ENCODE measurements around the gene RMI2.

The RMI2 gene

GRCh38 chr16:11326084-11326736 lies 19.0 kb upstream of the RMI2 start:
- TF ChIP-seq PATZ1 (CRISPR knock-in tag; IDR thresholded peaks at IDR 0.05; ENCODE audit: borderline replicate concordance) (no peak), ZC3H10 (CRISPR knock-in tag; IDR thresholded peaks at IDR 0.05) (no peak), ZFP3 (CRISPR knock-in tag; IDR thresholded peaks at IDR 0.05) (no peak), ZNF565 (CRISPR knock-in tag; conservative IDR thresholded peaks at IDR 0.05; ENCODE audit: low read depth) (no peak), ISL1 (CRISPR knock-in tag; IDR thresholded peaks at IDR 0.05) (no peak), GLIS3 (CRISPR knock-in tag; IDR thresholded peaks at IDR 0.05) (no peak), BACH2 (CRISPR knock-in tag; IDR thresholded peaks at IDR 0.05; ENCODE audit: borderline replicate concordance) (no peak), TCF4 (CRISPR knock-in tag; IDR thresholded peaks at IDR 0.05; ENCODE audit: borderline replicate concordance) (no peak), RARB (CRISPR knock-in tag; IDR thresholded peaks at IDR 0.05) (no peak), POU6F1 (CRISPR knock-in tag; IDR thresholded peaks at IDR 0.05; ENCODE audit: borderline replicate concordance, low read depth) (no peak), OSR1 (CRISPR knock-in tag; IDR thresholded peaks at IDR 0.05) (no peak), TOX (CRISPR knock-in tag; IDR thresholded peaks at IDR 0.05; ENCODE audit: borderline replicate concordance) (no peak), ZFP30 (CRISPR knock-in tag; IDR thresholded peaks at IDR 0.05) (no peak), ARNTL (CRISPR knock-in tag; IDR thresholded peaks at IDR 0.05; ENCODE audit: borderline replicate concordance, low read depth) (no peak), CSDC2 (CRISPR knock-in tag; IDR thresholded peaks at IDR 0.05) (no peak)
- TF ChIP-seq, protein P1, sequence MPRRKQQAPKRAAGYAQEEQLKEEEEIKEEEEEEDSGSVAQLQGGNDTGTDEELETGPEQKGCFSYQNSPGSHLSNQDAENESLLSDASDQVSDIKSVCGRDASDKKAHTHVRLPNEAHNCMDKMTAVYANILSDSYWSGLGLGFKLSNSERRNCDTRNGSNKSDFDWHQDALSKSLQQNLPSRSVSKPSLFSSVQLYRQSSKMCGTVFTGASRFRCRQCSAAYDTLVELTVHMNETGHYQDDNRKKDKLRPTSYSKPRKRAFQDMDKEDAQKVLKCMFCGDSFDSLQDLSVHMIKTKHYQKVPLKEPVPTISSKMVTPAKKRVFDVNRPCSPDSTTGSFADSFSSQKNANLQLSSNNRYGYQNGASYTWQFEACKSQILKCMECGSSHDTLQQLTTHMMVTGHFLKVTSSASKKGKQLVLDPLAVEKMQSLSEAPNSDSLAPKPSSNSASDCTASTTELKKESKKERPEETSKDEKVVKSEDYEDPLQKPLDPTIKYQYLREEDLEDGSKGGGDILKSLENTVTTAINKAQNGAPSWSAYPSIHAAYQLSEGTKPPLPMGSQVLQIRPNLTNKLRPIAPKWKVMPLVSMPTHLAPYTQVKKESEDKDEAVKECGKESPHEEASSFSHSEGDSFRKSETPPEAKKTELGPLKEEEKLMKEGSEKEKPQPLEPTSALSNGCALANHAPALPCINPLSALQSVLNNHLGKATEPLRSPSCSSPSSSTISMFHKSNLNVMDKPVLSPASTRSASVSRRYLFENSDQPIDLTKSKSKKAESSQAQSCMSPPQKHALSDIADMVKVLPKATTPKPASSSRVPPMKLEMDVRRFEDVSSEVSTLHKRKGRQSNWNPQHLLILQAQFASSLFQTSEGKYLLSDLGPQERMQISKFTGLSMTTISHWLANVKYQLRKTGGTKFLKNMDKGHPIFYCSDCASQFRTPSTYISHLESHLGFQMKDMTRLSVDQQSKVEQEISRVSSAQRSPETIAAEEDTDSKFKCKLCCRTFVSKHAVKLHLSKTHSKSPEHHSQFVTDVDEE (CRISPR knock-in tag; IDR thresholded peaks at IDR 0.05) = no peak
- ATAC-seq = no peak

DNA sequence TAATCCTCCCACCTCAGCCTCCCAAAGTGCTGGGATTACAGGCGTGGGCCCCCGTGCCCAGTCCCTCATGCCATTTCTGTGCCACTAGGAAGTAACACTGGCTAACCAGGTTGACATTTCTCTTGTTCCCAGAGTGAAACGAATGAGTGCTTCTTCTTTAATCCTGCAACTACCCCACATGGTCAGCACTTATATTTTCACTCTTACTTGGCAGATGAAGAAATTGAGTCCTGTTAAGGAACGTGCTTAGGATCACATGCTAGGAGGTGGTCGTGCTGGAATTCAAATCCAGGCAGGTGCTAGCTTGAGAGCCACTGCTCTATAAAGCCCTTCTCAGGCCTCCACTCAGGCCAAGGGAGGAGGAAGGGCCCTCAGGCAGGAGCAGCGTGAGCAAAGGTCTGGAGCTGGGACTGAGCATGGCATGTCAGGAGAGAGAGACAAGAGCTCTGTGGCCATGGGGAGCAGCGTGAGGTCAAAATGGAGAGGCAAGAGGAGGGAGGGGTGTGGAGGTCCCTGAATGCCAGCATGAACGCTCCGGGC lies 18.5 kb upstream of the RMI2 start:
- no peak for TF ChIP-seq PATZ1 (CRISPR knock-in tag; IDR thresholded peaks at IDR 0.05; ENCODE audit: borderline replicate concordance)
- no peak for TF ChIP-seq ARNTL (CRISPR knock-in tag; IDR thresholded peaks at IDR 0.05; ENCODE audit: borderline replicate concordance, low read depth)
- TF ChIP-seq ZFP3 (CRISPR knock-in tag; IDR thresholded peaks at IDR 0.05) = no peak
- no peak for TF ChIP-seq RARB (CRISPR knock-in tag; IDR thresholded peaks at IDR 0.05)
- TF ChIP-seq BACH2 (CRISPR knock-in tag; IDR thresholded peaks at IDR 0.05; ENCODE audit: borderline replicate concordance) = no peak
- no peak for TF ChIP-seq ISL1 (CRISPR knock-in tag; IDR thresholded peaks at IDR 0.05)
- no peak for TF ChIP-seq SNAI2 (CRISPR knock-in tag; IDR thresholded peaks at IDR 0.05)
- no peak for ATAC-seq

DNA sequence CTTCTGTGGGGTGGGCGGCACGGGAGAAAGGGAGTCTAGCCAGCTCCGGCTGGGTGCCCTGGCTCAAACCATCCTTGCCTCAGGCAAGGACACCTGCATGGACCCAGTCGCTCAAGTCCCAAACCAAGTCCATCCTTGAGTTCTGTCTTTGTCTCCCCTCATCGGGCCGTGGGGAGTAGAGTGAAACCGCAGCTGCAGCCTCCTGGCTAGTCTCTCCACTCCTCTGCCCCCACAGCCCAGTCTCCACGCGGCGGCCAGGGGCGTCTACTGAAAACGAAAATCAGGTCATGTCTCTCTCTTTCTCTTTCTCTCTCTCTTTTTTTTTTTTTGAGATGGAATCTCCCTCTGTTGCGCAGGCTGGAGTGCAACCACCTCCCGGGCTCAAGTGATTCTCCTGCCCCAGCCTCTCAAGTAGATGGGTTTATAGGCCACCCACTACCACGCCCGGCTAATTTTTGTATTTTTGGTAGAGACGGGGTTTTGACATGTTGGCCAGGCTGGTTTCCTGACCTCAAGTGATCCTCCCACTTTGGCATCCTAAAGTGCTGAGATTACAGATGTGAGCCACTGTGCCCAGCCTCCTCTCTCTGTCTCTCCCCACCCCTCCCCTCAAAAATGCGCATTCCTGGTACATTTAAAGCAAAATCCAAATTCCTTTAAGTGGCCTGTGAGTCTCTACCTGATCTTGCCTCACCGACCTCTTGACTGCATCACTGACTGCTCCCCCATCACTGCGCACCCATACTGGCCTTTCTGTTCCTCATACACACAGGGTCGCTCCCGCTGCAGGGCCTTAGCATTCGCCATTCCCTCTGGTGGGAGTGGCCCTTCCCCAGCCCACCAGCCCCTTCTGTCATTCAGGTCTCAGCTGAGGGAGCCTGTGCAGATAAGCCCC lies 17.7 kb upstream of the RMI2 start:
- no peak for ATAC-seq
- TF ChIP-seq GLIS3 (CRISPR knock-in tag; IDR thresholded peaks at IDR 0.05) = no peak

All from SK-N-SH treated with all-trans-retinoic acid at 6 μM for 48 hours (cell line).